Measurements from ENCODE around the gene RGS16.

The RGS16 gene

DNA sequence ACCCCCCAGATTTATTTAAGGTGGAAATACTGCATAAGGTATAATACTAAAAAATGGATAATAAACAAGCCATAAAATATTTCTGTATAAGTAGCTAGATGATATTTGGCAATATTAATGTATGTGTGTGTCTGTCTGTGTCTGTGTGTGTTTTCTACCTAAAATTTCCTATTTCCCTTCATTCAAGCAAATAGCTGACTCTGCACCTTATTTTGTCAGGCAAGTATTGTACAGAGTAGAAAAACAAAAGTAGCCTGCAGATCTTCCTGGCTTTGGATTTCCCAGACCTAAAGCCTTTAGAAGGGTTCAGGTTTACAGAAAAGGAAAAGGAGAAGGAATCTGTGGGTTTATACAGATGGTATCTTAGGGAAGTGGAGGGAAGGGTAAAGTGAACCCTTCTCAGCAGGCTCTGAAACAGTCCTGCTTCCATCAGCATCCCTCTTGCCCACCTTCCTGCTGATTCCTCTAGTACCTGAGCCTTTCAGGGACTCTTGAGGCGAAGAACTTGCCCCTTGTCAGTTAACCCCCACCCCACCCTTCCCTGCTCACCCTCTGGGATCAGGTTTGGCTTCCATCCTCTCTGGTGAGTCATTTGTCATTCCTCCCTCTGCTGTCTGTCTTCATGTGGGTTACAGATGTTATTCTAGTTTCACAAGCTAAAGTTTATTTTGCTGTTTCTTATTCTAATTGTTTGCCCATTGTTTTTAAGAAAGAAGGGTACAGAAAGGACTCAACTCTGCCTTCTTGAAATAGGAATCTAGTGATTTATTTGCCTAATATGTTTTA, 21.7 kb upstream of the RGS16 start:
- TF ChIP-seq, protein P1, sequence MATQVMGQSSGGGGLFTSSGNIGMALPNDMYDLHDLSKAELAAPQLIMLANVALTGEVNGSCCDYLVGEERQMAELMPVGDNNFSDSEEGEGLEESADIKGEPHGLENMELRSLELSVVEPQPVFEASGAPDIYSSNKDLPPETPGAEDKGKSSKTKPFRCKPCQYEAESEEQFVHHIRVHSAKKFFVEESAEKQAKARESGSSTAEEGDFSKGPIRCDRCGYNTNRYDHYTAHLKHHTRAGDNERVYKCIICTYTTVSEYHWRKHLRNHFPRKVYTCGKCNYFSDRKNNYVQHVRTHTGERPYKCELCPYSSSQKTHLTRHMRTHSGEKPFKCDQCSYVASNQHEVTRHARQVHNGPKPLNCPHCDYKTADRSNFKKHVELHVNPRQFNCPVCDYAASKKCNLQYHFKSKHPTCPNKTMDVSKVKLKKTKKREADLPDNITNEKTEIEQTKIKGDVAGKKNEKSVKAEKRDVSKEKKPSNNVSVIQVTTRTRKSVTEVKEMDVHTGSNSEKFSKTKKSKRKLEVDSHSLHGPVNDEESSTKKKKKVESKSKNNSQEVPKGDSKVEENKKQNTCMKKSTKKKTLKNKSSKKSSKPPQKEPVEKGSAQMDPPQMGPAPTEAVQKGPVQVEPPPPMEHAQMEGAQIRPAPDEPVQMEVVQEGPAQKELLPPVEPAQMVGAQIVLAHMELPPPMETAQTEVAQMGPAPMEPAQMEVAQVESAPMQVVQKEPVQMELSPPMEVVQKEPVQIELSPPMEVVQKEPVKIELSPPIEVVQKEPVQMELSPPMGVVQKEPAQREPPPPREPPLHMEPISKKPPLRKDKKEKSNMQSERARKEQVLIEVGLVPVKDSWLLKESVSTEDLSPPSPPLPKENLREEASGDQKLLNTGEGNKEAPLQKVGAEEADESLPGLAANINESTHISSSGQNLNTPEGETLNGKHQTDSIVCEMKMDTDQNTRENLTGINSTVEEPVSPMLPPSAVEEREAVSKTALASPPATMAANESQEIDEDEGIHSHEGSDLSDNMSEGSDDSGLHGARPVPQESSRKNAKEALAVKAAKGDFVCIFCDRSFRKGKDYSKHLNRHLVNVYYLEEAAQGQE (IDR thresholded peaks at IDR 0.05; ENCODE audit: insufficient replicate concordance, low read depth): no peak
- TF ChIP-seq SPI1 (IDR thresholded peaks at IDR 0.05; ENCODE audit: borderline replicate concordance, low read depth) (no peak), CTCF (IDR thresholded peaks at IDR 0.05; ENCODE audit: insufficient read depth, low read length) (no peak), GABPA (IDR thresholded peaks at IDR 0.05; ENCODE audit: low read depth) (no peak), POLR2AphosphoS5 (IDR thresholded peaks at IDR 0.05; ENCODE audit: low read depth) (no peak)
- DNase-seq (ENCODE audit: low read depth in 1 of 2, low spot score in 1 of 2): no peak
- Histone ChIP-seq H3K27me3 (ENCODE audit: insufficient read depth, poor library complexity, severe bottlenecking) (no peaks in the 10 kb centered on the region), H3K27ac (replicated peaks) (no peak overlapping the region), H3K4me3 (replicated peaks; ENCODE audit: insufficient read depth, low read length) (no peak overlapping the region)

DNA sequence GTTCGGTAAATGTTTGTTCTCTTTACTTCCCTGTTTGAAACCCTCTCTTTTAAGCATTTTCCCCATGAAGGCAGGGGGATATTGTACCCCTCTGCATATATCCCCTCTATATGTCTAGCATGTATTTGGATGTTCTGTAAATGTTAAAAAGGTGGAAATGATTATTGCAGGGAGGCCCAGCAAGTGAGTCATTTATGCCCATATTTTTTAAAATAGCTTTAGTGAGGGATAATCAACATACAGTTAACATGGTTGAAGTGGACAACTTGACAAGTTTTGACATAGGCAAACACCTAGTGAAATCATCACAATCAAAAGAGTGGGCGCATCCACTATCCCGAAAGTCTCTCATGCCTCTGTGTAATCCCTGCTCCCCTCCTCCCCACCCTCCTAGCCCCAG, 20.8 kb upstream of the RGS16 start:
- H3K4me3 ChIP-seq (replicated peaks; ENCODE audit: insufficient read depth, low read length): no peak overlapping the region
- no peak overlapping the region for H3K27ac ChIP-seq (replicated peaks)
- TF ChIP-seq SPI1 (IDR thresholded peaks at IDR 0.05; ENCODE audit: borderline replicate concordance, low read depth): no peak
- no peaks in the 10 kb centered on the region for H3K27me3 ChIP-seq (ENCODE audit: insufficient read depth, poor library complexity, severe bottlenecking)
- no peak for DNase-seq (ENCODE audit: low read depth in 1 of 2, low spot score in 1 of 2)

DNA sequence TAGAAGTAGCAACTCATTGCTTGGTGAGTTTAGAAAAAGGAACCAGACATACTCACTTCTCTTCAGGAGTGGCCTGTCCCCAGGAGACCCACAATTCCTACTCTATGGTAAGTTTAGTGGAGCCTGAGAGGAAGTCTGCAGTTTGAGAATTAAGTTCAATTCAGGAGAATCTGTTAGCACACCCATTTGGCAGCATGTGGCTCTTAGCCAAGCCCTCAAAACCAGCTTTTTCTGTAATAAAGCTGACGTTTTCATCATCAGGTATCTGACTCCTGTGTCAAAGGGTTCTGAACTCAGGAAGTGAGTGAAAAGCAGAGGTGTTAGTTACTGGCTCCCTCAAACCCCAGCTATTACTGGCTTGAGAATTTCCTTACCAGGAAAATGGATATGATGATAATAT, 20.4 kb upstream of the RGS16 start:
- TF ChIP-seq GABPA (IDR thresholded peaks at IDR 0.05; ENCODE audit: low read depth) (no peak), POLR2AphosphoS5 (IDR thresholded peaks at IDR 0.05; ENCODE audit: low read depth) (no peak), SPI1 (IDR thresholded peaks at IDR 0.05; ENCODE audit: borderline replicate concordance, low read depth) (no peak), CTCF (IDR thresholded peaks at IDR 0.05; ENCODE audit: insufficient read depth, low read length) (no peak)
- TF ChIP-seq, protein P1 (IDR thresholded peaks at IDR 0.05; ENCODE audit: insufficient replicate concordance, low read depth): no peak

DNA sequence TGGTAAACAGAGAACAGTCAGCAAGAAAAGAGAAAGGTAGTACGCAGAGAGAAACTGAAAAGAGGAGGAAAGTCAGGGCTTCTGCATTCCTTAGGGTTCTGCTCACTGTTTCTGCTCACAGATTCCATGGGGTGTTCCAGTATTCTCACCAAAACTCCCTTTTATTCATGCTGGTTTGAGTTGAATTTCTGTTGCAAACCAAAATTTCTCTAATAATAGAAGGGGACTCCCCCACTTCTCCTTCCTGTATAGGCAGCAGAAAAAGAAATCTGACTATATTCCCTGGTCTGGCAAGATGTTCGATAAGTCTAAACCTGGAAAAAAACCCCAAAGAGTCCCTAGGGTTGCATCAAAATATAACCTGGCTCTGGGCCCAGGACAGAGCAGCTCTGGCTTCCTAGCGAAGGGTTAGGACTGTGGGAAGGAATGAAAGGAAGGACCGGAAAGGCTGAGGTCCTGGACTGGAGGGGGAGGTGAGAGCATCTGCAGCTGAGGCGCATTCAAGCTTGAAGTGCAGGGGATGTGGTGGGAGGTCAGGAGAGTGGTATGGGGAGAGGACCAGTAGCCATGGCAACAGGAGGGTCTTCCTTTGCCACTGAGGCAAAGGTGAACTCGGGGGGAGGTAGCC, 18.8 kb upstream of the RGS16 start:
- H3K27ac ChIP-seq (replicated peaks): no peak overlapping the region
- no peaks in the 10 kb centered on the region for H3K27me3 ChIP-seq (ENCODE audit: insufficient read depth, poor library complexity, severe bottlenecking)
- no peak for DNase-seq (ENCODE audit: low read depth in 1 of 2, low spot score in 1 of 2)
- no peak overlapping the region for H3K4me3 ChIP-seq (replicated peaks; ENCODE audit: insufficient read depth, low read length)
- TF ChIP-seq CTCF (IDR thresholded peaks at IDR 0.05; ENCODE audit: insufficient read depth, low read length) (no peak), GABPA (IDR thresholded peaks at IDR 0.05; ENCODE audit: low read depth) (no peak), SPI1 (IDR thresholded peaks at IDR 0.05; ENCODE audit: borderline replicate concordance, low read depth) (no peak), POLR2AphosphoS5 (IDR thresholded peaks at IDR 0.05; ENCODE audit: low read depth) (no peak)
- TF ChIP-seq, protein P1 (IDR thresholded peaks at IDR 0.05; ENCODE audit: insufficient replicate concordance, low read depth): no peak

More for the DNA sequence above, 20.4 kb upstream of the RGS16 start:
- no peaks in the 10 kb centered on the region for H3K27me3 ChIP-seq (ENCODE audit: insufficient read depth, poor library complexity, severe bottlenecking)
- DNase-seq (ENCODE audit: low read depth in 1 of 2, low spot score in 1 of 2): no peak
- H3K4me3 ChIP-seq (replicated peaks; ENCODE audit: insufficient read depth, low read length): no peak overlapping the region
- H3K27ac ChIP-seq (replicated peaks): no peak overlapping the region
